Measurements from ENCODE around the gene BTAF1.

The BTAF1 gene

DNA sequence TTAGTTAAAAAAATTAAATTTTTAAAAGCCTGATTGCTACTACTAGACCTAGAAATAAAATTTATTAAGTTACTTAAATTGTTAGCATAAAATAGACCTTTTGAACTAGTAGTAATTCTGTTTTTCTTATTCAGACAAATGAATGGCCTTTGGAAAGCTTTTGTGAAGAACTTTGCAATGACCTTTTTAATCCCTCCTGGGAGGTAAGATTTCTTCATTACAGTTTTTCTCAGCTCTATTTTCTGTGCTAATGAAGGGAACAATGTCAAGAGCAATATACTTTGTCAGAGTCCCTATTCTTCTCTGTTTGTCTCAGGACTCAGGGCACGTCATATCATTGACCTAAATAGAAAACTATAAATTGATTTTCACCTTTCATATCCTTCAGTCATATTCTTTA is 33.5 kb downstream of the BTAF1 start:
- H3K4me3 ChIP-seq (ENCODE audit: low read depth, low read length) = no peak overlapping the region
- CTCF ChIA-PET = interaction anchor here (0.7 to 1.3 kb wide), 2 partner anchors 12 to 370 kb away, joined by 3 to 4 read pairs; no protein-coding TSS in a partner anchor
- TF ChIP-seq, protein P1, sequence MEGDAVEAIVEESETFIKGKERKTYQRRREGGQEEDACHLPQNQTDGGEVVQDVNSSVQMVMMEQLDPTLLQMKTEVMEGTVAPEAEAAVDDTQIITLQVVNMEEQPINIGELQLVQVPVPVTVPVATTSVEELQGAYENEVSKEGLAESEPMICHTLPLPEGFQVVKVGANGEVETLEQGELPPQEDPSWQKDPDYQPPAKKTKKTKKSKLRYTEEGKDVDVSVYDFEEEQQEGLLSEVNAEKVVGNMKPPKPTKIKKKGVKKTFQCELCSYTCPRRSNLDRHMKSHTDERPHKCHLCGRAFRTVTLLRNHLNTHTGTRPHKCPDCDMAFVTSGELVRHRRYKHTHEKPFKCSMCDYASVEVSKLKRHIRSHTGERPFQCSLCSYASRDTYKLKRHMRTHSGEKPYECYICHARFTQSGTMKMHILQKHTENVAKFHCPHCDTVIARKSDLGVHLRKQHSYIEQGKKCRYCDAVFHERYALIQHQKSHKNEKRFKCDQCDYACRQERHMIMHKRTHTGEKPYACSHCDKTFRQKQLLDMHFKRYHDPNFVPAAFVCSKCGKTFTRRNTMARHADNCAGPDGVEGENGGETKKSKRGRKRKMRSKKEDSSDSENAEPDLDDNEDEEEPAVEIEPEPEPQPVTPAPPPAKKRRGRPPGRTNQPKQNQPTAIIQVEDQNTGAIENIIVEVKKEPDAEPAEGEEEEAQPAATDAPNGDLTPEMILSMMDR (IDR thresholded peaks at IDR 0.05; ENCODE audit: insufficient read depth, low read length, missing control alignments) = no peak
- POLR2A ChIA-PET = no interaction called here
- no peak for DNase-seq (ENCODE audit: low read depth, low spot score)

DNA sequence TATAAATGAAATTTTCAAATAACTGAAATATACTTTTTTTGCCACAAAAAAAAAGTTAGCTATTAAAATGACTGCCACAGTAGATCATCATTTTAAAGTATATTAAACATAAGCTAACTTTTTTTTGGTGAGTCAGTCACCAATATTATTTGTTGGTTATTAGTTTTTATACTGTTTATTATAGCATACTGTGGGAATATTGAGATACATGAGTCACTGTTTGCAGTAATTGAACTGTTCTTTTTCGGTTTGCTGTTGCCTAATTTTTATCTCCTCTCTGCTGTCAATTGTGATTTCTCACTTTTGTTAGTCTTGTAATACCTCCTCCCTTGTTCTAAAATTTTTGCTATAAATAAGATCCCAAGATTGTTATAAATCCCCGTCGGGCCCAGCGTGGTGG is 45.7 kb downstream of the BTAF1 start:
- POLR2A ChIA-PET = no interaction called here
- H3K4me3 ChIP-seq (ENCODE audit: low read depth, low read length) = no peak overlapping the region
- DNase-seq (ENCODE audit: low read depth, low spot score) = no peak
- TF ChIP-seq, protein P1 (IDR thresholded peaks at IDR 0.05; ENCODE audit: insufficient read depth, low read length, missing control alignments) = no peak
- CTCF ChIA-PET = interaction anchor here (1.2 kb wide), 1 partner anchor 12 kb away, joined by 4 read pairs; no protein-coding TSS in a partner anchor

DNA sequence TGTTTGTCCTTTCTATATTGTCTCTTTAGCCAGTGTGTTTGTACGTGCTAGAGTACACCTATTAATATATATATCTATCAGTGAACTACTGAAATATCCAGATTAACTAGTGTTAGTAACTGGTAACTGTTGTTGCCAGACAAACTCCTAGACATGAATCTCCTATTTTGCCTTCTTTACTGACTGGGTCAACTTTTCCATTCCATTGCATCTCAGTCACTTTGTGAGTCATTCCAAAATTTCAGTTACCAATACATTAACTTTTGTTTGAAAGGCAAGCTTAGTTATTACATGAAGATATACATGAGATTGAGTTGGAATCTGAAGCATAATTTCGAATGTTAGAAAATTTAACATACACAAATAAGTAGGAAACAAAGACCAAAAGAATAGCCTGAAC is 51.4 kb downstream of the BTAF1 start:
- peak; percentile 28 for DNase-seq (ENCODE audit: low read depth, low spot score)
- TF ChIP-seq, protein P1 (IDR thresholded peaks at IDR 0.05; ENCODE audit: insufficient read depth, low read length, missing control alignments) = no peak
- H3K4me3 ChIP-seq (ENCODE audit: low read depth, low read length) = no peak overlapping the region
- ChIA-PET POLR2A (no interaction called here), CTCF (no interaction called here)

DNA sequence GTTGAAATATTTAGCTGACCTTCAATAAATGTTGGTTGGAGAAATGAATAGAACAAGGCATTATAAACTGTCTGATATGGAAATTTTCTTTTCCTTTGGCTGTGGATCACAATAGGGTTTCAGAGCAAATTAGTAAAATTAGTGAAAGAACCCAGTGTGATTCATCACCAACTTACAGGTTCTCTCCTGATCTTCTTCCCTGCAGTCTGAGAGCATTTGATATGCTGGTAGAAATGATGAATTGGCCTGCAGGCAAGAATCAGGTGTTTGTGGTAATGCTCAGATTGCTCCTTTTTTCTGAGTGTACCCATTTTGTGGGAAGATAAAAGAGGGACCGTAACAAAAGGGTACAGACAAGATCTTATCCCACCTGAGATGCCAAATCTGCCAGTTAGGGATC is 51.9 kb downstream of the BTAF1 start:
- TF ChIP-seq, protein P1 (IDR thresholded peaks at IDR 0.05; ENCODE audit: insufficient read depth, low read length, missing control alignments) = no peak
- no peak overlapping the region for H3K4me3 ChIP-seq (ENCODE audit: low read depth, low read length)
- DNase-seq (ENCODE audit: low read depth, low spot score) = no peak
- POLR2A ChIA-PET = no interaction called here
- CTCF ChIA-PET = no interaction called here

DNA sequence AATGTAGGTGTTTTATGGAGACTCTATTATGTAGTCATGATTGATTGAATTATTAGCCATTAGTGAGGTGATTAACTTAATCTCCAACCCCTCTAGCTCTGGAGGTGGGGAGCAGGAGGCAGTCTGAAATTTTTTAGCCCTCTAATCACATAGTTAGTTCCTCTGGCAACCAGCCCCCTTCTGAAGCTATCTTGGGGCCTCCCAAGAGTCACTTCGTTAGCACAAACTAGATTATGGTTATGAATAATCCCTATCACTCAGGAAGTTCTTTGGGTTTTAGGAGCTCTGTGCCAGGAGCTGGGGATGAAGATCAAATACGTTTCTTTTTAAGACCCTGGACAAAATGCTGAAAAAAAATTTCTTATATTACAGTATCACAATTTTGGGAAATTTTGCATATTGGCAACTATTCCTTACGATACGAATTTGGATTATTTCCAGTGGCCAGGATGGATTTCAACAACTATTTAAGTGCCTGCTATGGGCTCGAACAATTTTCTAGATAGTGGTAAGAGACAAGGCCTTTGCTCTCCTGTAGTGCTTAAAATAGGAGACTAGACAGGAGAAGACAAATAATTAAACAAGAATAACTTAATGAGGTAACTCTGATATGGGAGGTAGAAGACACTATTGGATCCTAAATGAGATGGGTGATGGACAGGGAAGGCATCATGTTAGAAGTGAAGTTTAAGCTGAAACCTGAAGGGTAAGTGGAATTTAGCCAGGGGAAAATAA is 52.9 kb downstream of the BTAF1 start:
- H3K4me3 ChIP-seq (ENCODE audit: low read depth, low read length) = no peak overlapping the region
- TF ChIP-seq, protein P1 (IDR thresholded peaks at IDR 0.05; ENCODE audit: insufficient read depth, low read length, missing control alignments) = no peak
- ChIA-PET POLR2A (no interaction called here), CTCF (no interaction called here)
- no peak for DNase-seq (ENCODE audit: low read depth, low spot score)

DNA sequence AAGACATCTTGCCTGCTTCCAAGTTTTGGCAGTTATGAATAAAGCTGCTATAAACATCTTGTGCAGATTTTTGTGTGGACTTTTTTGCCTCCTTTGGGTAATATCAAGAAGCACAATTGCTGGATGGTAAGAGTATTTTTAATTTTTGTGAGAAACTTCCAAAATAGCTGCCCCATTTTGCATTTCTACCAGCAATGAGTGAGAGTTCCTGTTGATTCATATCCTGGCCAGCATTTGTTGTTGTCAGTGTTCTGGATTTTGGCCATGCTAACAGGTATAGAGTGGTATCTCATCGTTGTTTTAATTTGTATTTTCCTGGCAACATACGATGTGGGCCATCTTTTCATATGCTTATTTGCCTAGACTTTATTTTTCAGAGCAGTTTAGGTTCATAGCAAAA is 53.9 kb downstream of the BTAF1 start:
- no peak for DNase-seq (ENCODE audit: low read depth, low spot score)
- ChIA-PET CTCF (no interaction called here), POLR2A (no interaction called here)
- TF ChIP-seq, protein P1 (IDR thresholded peaks at IDR 0.05; ENCODE audit: insufficient read depth, low read length, missing control alignments) = no peak
- H3K4me3 ChIP-seq (ENCODE audit: low read depth, low read length) = no peak overlapping the region
